Heart right ventricle (tissue), 16 donors: ENCODE data around the gene RGS2. TPM values are rescaled to one million over a fixed set of nuclear protein-coding genes. Genes with fewer than 3 reads are reported as not detected.

Experiments
- ATAC-seq, 8 donors: fragments of 200-7000 bp; cut with Tn5 transposase; one replicate each; pipeline ENCODE4 v1.9.1; 2020; ENCODE audit warnings: mild to moderate bottlenecking in 8 of 8, moderate library complexity in 8 of 8, moderate number of reproducible peaks in 1 of 8
- DNase-seq, 2 donors: peaks; one replicate each; pipeline ENCODE4 v3.0.0-alpha.2; 2020
- H3K27ac ChIP-seq, 10 donors: fragments of 200-600 bp; sonication (generic) in 2 of 10; one replicate each; pipeline versions ENCODE4 v1.5.0 to v1.8.0; 2020 to 2022; ENCODE audit warnings: mild to moderate bottlenecking in 3 of 10
- H3K27me3 ChIP-seq, 7 donors: fragments of 200-600 bp; one replicate each; pipeline ENCODE4 v1.8.0; 2021 to 2022; ENCODE audit warnings: mild to moderate bottlenecking in 2 of 7
- H3K36me3 ChIP-seq, 9 donors: fragments of 200-600 bp; sonication (generic) in 1 of 9; one replicate each; pipeline versions ENCODE4 v1.5.0 to v1.8.0; 2020 to 2022; ENCODE audit warnings: mild to moderate bottlenecking in 2 of 9
- H3K4me1 ChIP-seq, 9 donors: fragments of 200-600 bp; sonication (generic) in 1 of 9; one replicate each; pipeline versions ENCODE4 v1.5.0 to v1.8.0; 2020 to 2022; ENCODE audit warnings: mild to moderate bottlenecking in 4 of 9
- H3K4me3 ChIP-seq, 10 donors: fragments of 200-600 bp; sonication (generic) in 2 of 10; one replicate each; pipeline versions ENCODE4 v1.5.0 to v1.8.0; 2020 to 2022; ENCODE audit warnings: mild to moderate bottlenecking in 7 of 10, moderate library complexity in 2 of 10
- H3K9me3 ChIP-seq, 11 donors: fragments of 200-600 bp in 10 of 11; sonication (generic) in 2 of 11; one replicate each; pipeline versions ENCODE4 v1.5.0 to v1.8.0; 2013 to 2022; ENCODE audit warnings: mild to moderate bottlenecking in 2 of 11, control low read depth in 1 of 11, moderate library complexity in 1 of 11
- WGBS, 2 donors: extraction: QIAGEN DNeasy Blood & Tissue Kit; methylation state at CpG; one replicate each; pipeline ENCODE4 v1.1.7; 2013; ENCODE audit warnings: inconsistent platforms in 1 of 2; 5-methylcytosine and 5-hydroxymethylcytosine counted together
- intact Hi-C, 10 donors: fragments of 100-400 bp; cut with DNase I; formaldehyde crosslinking; loops; one replicate each; pipeline versions ENCODE4 v1.11.1 to v1.14.2; 2022
- polyA plus RNA-seq, 2 donors: library from polyadenylated mRNA; stranded (reverse); fragments of 200-250 nt; gene quantifications; one replicate each; pipeline ENCODE4 v1.2.3, GENCODE V29; 2013
- total RNA-seq, 10 donors: library from RNA; stranded (reverse); fragmentation: NEBNext Ultra II Directional in 3 of 10; extraction: Animal tissue kit (Norgen Biotek cat#: 25700) in 3 of 10; gene quantifications; one replicate each; pipeline versions ENCODE4 v1.2.1 to v1.2.4, GENCODE V29; 2021 to 2023
- TF ChIP-seq, protein P1 (sequence below), 9 donors: fragments of 200-600 bp; sonication (generic) in 2 of 9; IDR thresholded peaks; one replicate each; pipeline versions ENCODE4 v1.5.0 to v1.8.0; 2021 to 2022; ENCODE audit warnings: antibody characterized with exemption in 9 of 9, mild to moderate bottlenecking in 5 of 9, moderate library complexity in 1 of 9
- donor health status: Arrhythmogenic right ventricular cardiomyopathy.
- donor health status: ischemic (EF 13 %, LVEDD 7.1; RV severe dilation, severe dysfunction).
- donor health status: healthy with polysubstance abuse.
- donor health status: DM: no; HTN: yes; CAD: no.
- donor health status: DM: no; HTN: no; CAD: no.
- donor health status: ischemic (EF 25% LVEDD 6.9; RV normal size, moderate dysfunction).
- donor health status: ischemic (EF 25% LVEDD 5.7; RV mildly dilated, moderate dysfunction).
- donor health status: healthy.
- donor health status: DM: yes; HTN: yes; CAD: no.
- donor health status: Ischemic cardiomyopathy.
- donor health status: ischemic (EF 35%, LVEDD 5.7; RV mildly dilated, moderate dysfunction).
- donor health status: nonischemic (EF 11% LVEDD 7.7; RV severe dilation, severe dysfunction).
- donor health status: DM: yes; HTN: yes; CAD: no.
- donor health status: PGD.
- donor health status: ischemic (EF 29% LVEDD 5.4; RV normal size, mild dysfunction).
- donor health status: nonischemic (EF 23%, LVEDD 6.1; RV moderate dilation, normal function).

Gene RGS2
- total and polyA plus RNA-seq, 12 donors, result 12.2 to 30.8 (median 18.2) TPM

DNA sequence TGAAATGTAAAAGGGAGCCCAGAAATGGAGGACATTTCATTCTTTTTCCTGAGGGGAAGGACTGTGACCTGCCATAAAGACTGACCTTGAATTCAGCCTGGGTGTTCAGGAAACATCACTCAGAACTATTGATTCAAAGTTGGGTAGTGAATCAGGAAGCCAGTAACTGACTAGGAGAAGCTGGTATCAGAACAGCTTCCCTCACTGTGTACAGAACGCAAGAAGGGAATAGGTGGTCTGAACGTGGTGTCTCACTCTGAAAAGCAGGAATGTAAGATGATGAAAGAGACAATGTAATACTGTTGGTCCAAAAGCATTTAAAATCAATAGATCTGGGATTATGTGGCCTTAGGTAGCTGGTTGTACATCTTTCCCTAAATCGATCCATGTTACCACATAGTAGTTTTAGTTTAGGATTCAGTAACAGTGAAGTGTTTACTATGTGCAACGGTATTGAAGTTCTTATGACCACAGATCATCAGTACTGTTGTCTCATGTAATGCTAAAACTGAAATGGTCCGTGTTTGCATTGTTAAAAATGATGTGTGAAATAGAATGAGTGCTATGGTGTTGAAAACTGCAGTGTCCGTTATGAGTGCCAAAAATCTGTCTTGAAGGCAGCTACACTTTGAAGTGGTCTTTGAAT is 2.9 kb downstream of the RGS2 start:
- intact Hi-C loops, result loop anchor here in 2 of 10 donors (5.0 to 10.0 kb wide), 2 partner anchors 213 to 216 kb away; no protein-coding TSS in a partner anchor
- Histone ChIP-seq H3K27me3 (no peaks in the 10 kb centered on the region), H3K4me1 (peaks cover 0 to 47% (median 23%) of the 10 kb centered on the region in 9 donors), H3K4me3 (peak overlapping the region in 4 of 10 donors; percentile 2 to 81 (median 78)), H3K9me3 (no peaks in the 10 kb centered on the region), H3K36me3 (peaks cover 0 to 24% (median 0%) of the 10 kb centered on the region in 9 donors), H3K27ac (peak overlapping the region in 2 of 10 donors; percentile 94)
- DNase-seq, result no peak
- no peak for ATAC-seq
- TF ChIP-seq, protein P1, sequence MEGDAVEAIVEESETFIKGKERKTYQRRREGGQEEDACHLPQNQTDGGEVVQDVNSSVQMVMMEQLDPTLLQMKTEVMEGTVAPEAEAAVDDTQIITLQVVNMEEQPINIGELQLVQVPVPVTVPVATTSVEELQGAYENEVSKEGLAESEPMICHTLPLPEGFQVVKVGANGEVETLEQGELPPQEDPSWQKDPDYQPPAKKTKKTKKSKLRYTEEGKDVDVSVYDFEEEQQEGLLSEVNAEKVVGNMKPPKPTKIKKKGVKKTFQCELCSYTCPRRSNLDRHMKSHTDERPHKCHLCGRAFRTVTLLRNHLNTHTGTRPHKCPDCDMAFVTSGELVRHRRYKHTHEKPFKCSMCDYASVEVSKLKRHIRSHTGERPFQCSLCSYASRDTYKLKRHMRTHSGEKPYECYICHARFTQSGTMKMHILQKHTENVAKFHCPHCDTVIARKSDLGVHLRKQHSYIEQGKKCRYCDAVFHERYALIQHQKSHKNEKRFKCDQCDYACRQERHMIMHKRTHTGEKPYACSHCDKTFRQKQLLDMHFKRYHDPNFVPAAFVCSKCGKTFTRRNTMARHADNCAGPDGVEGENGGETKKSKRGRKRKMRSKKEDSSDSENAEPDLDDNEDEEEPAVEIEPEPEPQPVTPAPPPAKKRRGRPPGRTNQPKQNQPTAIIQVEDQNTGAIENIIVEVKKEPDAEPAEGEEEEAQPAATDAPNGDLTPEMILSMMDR (IDR thresholded peaks at IDR 0.05), result no peak
- WGBS, 2 donors, result 67 to 75% methylated on average over 6 of the region's 6 CpGs

DNA sequence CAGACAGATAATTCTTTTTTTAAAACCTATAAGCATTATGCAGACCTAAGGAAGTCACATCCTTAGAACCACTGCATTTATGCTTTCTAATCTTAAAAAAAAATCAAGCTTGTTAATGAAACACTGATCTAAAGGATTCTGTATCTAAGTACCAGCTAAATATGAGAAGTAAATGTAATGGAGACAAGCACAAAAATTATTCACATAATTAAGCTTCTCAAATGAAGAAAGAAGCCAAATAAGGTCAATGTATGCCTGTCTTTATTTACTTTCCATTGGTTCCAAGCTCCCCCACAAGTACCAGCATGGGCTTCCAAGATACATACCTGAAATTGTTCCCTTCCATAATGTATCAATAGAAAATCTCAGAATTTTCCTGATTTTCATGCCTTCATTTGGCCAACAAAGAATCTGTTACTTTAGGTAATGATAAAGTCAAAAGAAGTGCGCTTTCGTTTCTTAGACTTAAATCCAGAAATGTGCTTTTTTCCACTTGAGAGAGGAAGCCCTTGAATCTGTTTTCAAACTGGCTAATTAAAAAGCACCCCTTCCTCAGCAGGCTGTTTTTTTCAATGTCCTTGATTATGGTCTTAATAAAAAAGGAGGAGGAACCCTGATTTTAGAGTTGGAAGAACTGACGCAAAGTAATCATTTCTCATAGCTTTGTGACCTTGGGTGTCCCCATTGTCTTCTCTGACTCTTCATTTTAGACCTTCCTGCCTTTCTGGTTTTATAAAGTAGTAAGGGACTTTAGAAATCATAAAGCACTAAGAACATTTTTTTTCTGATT is 3.8 kb downstream of the RGS2 start:
- Histone ChIP-seq H3K4me3 (peak overlapping the region in 1 of 10 donors; percentile 80), H3K27ac (peak overlapping the region in 1 of 10 donors; percentile 94), H3K27me3 (no peaks in the 10 kb centered on the region), H3K9me3 (no peaks in the 10 kb centered on the region), H3K4me1 (peaks cover 0 to 38% (median 18%) of the 10 kb centered on the region in 9 donors), H3K36me3 (peaks cover 0 to 24% (median 0%) of the 10 kb centered on the region in 9 donors)
- TF ChIP-seq, protein P1 (IDR thresholded peaks at IDR 0.05), result no peak
- intact Hi-C loops, result loop anchor here in 2 of 10 donors (5.0 to 10.0 kb wide), 2 partner anchors 212 to 215 kb away; no protein-coding TSS in a partner anchor
- DNase-seq (no peak), ATAC-seq (no peak)
- 94 to 97% methylated on average over 3 of the region's 3 CpGs for WGBS, 2 donors

DNA sequence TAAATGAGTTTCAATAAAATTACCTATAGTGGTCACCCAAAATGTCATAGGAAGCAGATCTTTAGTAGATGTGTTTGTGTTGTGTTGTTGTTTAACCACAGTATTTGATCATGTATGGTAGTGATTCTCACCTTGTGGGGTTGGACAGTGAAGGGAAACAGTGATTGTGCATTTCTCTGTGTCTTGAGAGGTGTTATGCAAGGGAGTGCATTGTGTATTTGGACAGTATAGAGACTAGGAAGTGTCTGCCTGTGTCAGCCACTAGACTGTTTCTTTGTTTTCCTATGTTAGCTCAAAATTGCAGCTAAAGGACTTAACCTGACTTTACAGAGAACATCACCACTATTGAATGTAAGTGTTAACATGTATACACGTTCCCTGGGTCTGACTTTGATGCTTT is 6.0 kb downstream of the RGS2 start:
- ATAC-seq, result peak in 2 of 8 donors; percentile 24 to 55
- intact Hi-C loops, result loop anchor here in 2 of 10 donors (5.0 to 10.0 kb wide), 2 partner anchors 210 to 212 kb away; no protein-coding TSS in a partner anchor
- H3K27ac ChIP-seq, result no peak overlapping the region

DNA sequence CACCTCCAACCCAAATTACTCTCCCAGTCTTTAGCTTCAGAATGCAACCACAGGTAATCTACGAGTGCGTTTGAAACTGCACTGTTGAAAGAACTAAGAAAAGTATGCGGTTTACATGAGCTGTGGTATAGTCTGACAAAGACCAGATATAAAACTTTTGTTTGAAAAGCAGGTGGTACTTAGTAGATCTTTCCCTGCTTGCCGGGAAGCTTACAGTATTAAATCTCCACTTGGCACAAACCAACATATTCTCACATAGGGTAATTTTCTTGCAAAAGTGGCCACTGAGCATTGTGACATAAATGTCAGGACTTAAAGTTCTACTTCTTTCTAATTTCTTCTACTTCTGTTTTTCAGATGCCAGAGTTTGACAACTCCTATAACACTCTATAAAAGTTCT is 8.4 kb downstream of the RGS2 start:
- Histone ChIP-seq H3K4me3 (no peak overlapping the region), H3K27me3 (no peaks in the 10 kb centered on the region), H3K36me3 (peaks cover 0 to 3% (median 0%) of the 10 kb centered on the region in 9 donors), H3K9me3 (no peaks in the 10 kb centered on the region), H3K4me1 (peaks cover 0 to 2% (median 0%) of the 10 kb centered on the region in 9 donors), H3K27ac (no peak overlapping the region)
- 70 to 78% methylated on average over 4 of the region's 4 CpGs for WGBS, 2 donors
- TF ChIP-seq, protein P1 (IDR thresholded peaks at IDR 0.05), result no peak
- ATAC-seq, result no peak
- intact Hi-C loops, result loop anchor here in 1 of 10 donors (10.0 kb wide), 1 partner anchor 208 kb away; no protein-coding TSS in a partner anchor
- no peak for DNase-seq

More for the DNA sequence above, 6.0 kb downstream of the RGS2 start:
- no peaks in the 10 kb centered on the region for H3K9me3 ChIP-seq
- TF ChIP-seq, protein P1 (IDR thresholded peaks at IDR 0.05), result no peak
- peaks cover 0 to 26% (median 10%) of the 10 kb centered on the region in 9 donors for H3K4me1 ChIP-seq
- 81 to 85% methylated on average over 1 of the region's 1 CpG for WGBS, 2 donors
- no peak for DNase-seq
- no peaks in the 10 kb centered on the region for H3K27me3 ChIP-seq
- H3K4me3 ChIP-seq, result no peak overlapping the region
- peaks cover 0 to 24% (median 0%) of the 10 kb centered on the region in 9 donors for H3K36me3 ChIP-seq
